GM12892 (cell line): Measurements from ENCODE around the gene HNRNPLL.

Experiments used
- POLR2AphosphoS5 ChIP-seq: IDR thresholded peaks from 2 replicates; pipeline ENCODE4 v1.6.1; 2011; ENCODE audit warnings: low read depth, low read length, control low read depth
- TAF1 ChIP-seq: IDR thresholded peaks from 2 replicates; pipeline ENCODE4 v1.6.1; 2011; ENCODE audit warnings: low read depth, mild to moderate bottlenecking, control low read depth, low read length, borderline replicate concordance

GRCh38 chr2:38553554-38553953 is 49.2 kb downstream of the HNRNPLL start:
- no peak for TF ChIP-seq POLR2AphosphoS5
- no peak for TF ChIP-seq TAF1
